H9 (cell line): Measurements from ENCODE around the gene PPP1R3C. TPM values are rescaled to one million over a fixed set of nuclear protein-coding genes. Genes with fewer than 3 reads are reported as not detected.

Experiments used
- DNase-seq: peaks from one replicate; pipeline ENCODE4 v3.0.0-alpha.2; 2017
- H2AFZ ChIP-seq: one replicate; pipeline ENCODE4 v1.6.1; 2013; ENCODE audit warnings: mild to moderate bottlenecking, low read length, control low read depth, moderate library complexity
- H2AK5ac ChIP-seq: 2 replicates; pipeline ENCODE4 v1.6.1; 2013; ENCODE audit warnings: low read length, control low read depth, mixed read lengths; ENCODE audit not compliant: insufficient read length
- H2BK120ac ChIP-seq: one replicate; pipeline ENCODE4 v1.6.1; 2013; ENCODE audit warnings: low read depth, mild to moderate bottlenecking, low read length, control low read depth, inconsistent platforms; ENCODE audit not compliant: poor library complexity, severe bottlenecking
- H2BK12ac ChIP-seq: 2 replicates; pipeline ENCODE4 v1.6.1; 2013; ENCODE audit warnings: low read length, control low read depth, mixed read lengths, low read depth; ENCODE audit not compliant: insufficient read length
- H2BK15ac ChIP-seq: 2 replicates; pipeline ENCODE4 v1.6.1; 2013; ENCODE audit warnings: low read depth, low read length, control low read depth
- H2BK20ac ChIP-seq: one replicate; pipeline ENCODE4 v1.6.1; 2013; ENCODE audit warnings: low read depth, mild to moderate bottlenecking, low read length, control low read depth, inconsistent platforms; ENCODE audit not compliant: poor library complexity, severe bottlenecking
- H2BK5ac ChIP-seq: 2 replicates; pipeline ENCODE4 v1.6.1; 2013; ENCODE audit warnings: low read length, control low read depth, mixed read lengths; ENCODE audit not compliant: insufficient read length
- H3K14ac ChIP-seq: 2 replicates; pipeline ENCODE4 v1.6.1; 2013; ENCODE audit warnings: low read length, control low read depth; ENCODE audit not compliant: insufficient read depth
- H3K18ac ChIP-seq: 2 replicates; pipeline ENCODE4 v1.6.1; 2013; ENCODE audit warnings: low read depth, mild to moderate bottlenecking, mixed read lengths, low read length, control low read depth; ENCODE audit not compliant: insufficient read length
- H3K23ac ChIP-seq: 2 replicates; pipeline ENCODE4 v1.6.1; 2013; ENCODE audit warnings: low read length, control low read depth, mixed read lengths, low read depth; ENCODE audit not compliant: insufficient read length
- H3K23me2 ChIP-seq: 2 replicates; pipeline ENCODE4 v1.6.1; 2013; ENCODE audit warnings: low read depth, mild to moderate bottlenecking, mixed read lengths, low read length, control low read depth; ENCODE audit not compliant: insufficient read length, poor library complexity, severe bottlenecking
- H3K27ac ChIP-seq: 2 replicates; pipeline ENCODE4 v1.5.1; 2013; ENCODE audit warnings: low read length, control low read depth, mixed read lengths, low read depth; ENCODE audit not compliant: insufficient read length
- H3K27me3 ChIP-seq: 2 replicates; pipeline ENCODE4 v1.6.1; 2013; ENCODE audit warnings: low read length, control low read depth, inconsistent platforms; ENCODE audit not compliant: insufficient read depth
- H3K4ac ChIP-seq: 2 replicates; pipeline ENCODE4 v1.6.1; 2013; ENCODE audit warnings: low read depth, mild to moderate bottlenecking, control low read depth, inconsistent platforms, low read length, moderate library complexity
- H3K4me1 ChIP-seq: 2 replicates; pipeline ENCODE4 v1.6.1; 2013; ENCODE audit warnings: low read length, control low read depth, inconsistent platforms; ENCODE audit not compliant: insufficient read depth
- H3K4me2 ChIP-seq: 2 replicates; pipeline ENCODE4 v1.6.1; 2013; ENCODE audit warnings: low read length, control low read depth, mixed read lengths; ENCODE audit not compliant: insufficient read length, insufficient read depth
- H3K56ac ChIP-seq: 2 replicates; pipeline ENCODE4 v1.6.1; 2013; ENCODE audit warnings: low read depth, mild to moderate bottlenecking, mixed read lengths, low read length, control low read depth; ENCODE audit not compliant: insufficient read length
- H3K79me1 ChIP-seq: 2 replicates; pipeline ENCODE4 v1.6.1; 2013; ENCODE audit warnings: low read depth, mild to moderate bottlenecking, moderate library complexity, low read length, control low read depth, inconsistent platforms; ENCODE audit not compliant: insufficient read depth, poor library complexity, severe bottlenecking
- H3K79me2 ChIP-seq: 2 replicates; pipeline ENCODE4 v1.6.1; 2013; ENCODE audit warnings: low read length, control low read depth, inconsistent platforms; ENCODE audit not compliant: insufficient read depth
- H3K9ac ChIP-seq: 2 replicates; pipeline ENCODE4 v1.6.1; 2013; ENCODE audit warnings: low read length, control low read depth, mixed read lengths; ENCODE audit not compliant: insufficient read length; ENCODE audit errors: extremely low read depth
- H3K9me3 ChIP-seq: one replicate; pipeline ENCODE4 v1.6.1; 2013; ENCODE audit warnings: low read depth, low read length, inconsistent platforms; ENCODE audit not compliant: control insufficient read depth
- H3T11ph ChIP-seq: one replicate; pipeline ENCODE4 v1.6.1; 2013; ENCODE audit warnings: mild to moderate bottlenecking, low read length, control low read depth, inconsistent platforms
- H4K20me1 ChIP-seq: one replicate; pipeline ENCODE4 v1.6.1; 2013; ENCODE audit not compliant: control insufficient read depth, insufficient read length, insufficient read depth
- H4K5ac ChIP-seq: 2 replicates; pipeline ENCODE4 v1.6.1; 2013; ENCODE audit warnings: low read depth, mild to moderate bottlenecking, mixed read lengths, low read length, control low read depth; ENCODE audit not compliant: insufficient read length
- H4K8ac ChIP-seq: replicated peaks from 2 replicates; pipeline ENCODE4 v1.6.1; 2013; ENCODE audit warnings: low read length, control low read depth, mixed read lengths, low read depth; ENCODE audit not compliant: insufficient read length
- H4K91ac ChIP-seq: 2 replicates; pipeline ENCODE4 v1.6.1; 2013; ENCODE audit warnings: low read depth, mild to moderate bottlenecking, moderate library complexity, mixed read lengths, low read length, control low read depth; ENCODE audit not compliant: insufficient read length
- H3K27ac Mint-ChIP-seq, 3 experiments: 2 replicates in 2 of 3; 3 replicates in 1 of 3; pipeline ENCODE4 v1.8.0; 2020 to 2021; ENCODE audit warnings: mixed read lengths in 3 of 3, mild to moderate bottlenecking in 1 of 3, moderate library complexity in 1 of 3
- H3K27me3 Mint-ChIP-seq: 2 replicates; pipeline ENCODE4 v1.8.0; 2021; ENCODE audit warnings: low read depth, mild to moderate bottlenecking, moderate library complexity, mixed read lengths
- H3K36me3 Mint-ChIP-seq, 3 experiments: 2 replicates in 2 of 3; 3 replicates in 1 of 3; pipeline ENCODE4 v1.8.0; 2020 to 2021; ENCODE audit warnings: low read depth in 3 of 3, mixed read lengths in 3 of 3; ENCODE audit not compliant: insufficient read depth in 1 of 3
- H3K4me1 Mint-ChIP-seq, 2 experiments: 2 replicates each; pipeline ENCODE4 v1.8.0; 2020; ENCODE audit warnings: mixed read lengths in 2 of 2
- H3K4me3 Mint-ChIP-seq, 2 experiments: 2 replicates in 1 of 2; 3 replicates in 1 of 2; pipeline ENCODE4 v1.8.0; 2020 to 2021; ENCODE audit warnings: mild to moderate bottlenecking in 2 of 2, mixed read lengths in 2 of 2, moderate library complexity in 1 of 2
- H3K9me3 Mint-ChIP-seq, 2 experiments: 2 replicates in 1 of 2; 3 replicates in 1 of 2; pipeline ENCODE4 v1.8.0; 2020; ENCODE audit warnings: mild to moderate bottlenecking in 2 of 2, mixed read lengths in 2 of 2, moderate library complexity in 1 of 2
- WGBS: extraction: QIAGEN DNeasy Blood & Tissue Kit; methylation state at CpG from one replicate; pipeline ENCODE4 v1.1.7; 2013; ENCODE audit warnings: missing lambda C conversion rate, low lambda C conversion rate, mixed read lengths; ENCODE audit not compliant: insufficient read length; ENCODE audit errors: extremely low coverage; 5-methylcytosine and 5-hydroxymethylcytosine counted together
- total RNA-seq: library from RNA; stranded (reverse); gene quantifications from 2 replicates; pipeline ENCODE4 v1.2.1, GENCODE V29; 2021
- TF ChIP-seq, protein P1 (sequence below): fragments of 200-600 bp; sonication (generic); conservative IDR thresholded peaks from 3 replicates; pipeline ENCODE4 v1.8.0; 2021; ENCODE audit warnings: antibody characterized with exemption, mild to moderate bottlenecking

PPP1R3C gene
- total RNA-seq, 1 experiment from 2014 or later = 1.2 TPM

DNA sequence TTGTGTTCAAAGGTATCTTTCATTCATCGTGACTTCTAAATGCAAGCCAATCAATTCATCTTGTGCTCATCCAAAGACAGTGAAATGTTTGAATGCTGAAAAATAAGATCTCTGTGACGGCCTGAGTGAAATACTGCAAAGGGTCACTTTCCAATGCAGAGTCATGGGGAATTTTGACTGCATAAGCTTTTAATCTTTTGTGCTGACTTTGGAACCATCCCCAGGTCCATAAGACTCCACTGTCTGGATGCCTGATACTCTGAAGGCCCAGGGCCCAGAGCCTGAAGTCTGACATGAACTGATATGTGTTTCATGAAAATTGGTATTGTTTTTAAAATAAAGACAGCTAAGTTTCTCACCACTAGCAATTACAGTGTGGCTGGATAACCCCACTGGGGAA, 39.0 kb downstream of the PPP1R3C start:
- Histone ChIP-seq H2BK5ac (no peak overlapping the region), H3K9ac (no peak overlapping the region), H3K23me2 (no peaks in the 10 kb centered on the region), H3T11ph (no peak overlapping the region), H3K14ac (no peak overlapping the region), H3K18ac (no peak overlapping the region), H3K79me2 (no peaks in the 10 kb centered on the region), H4K5ac (no peak overlapping the region), H2BK15ac (no peak overlapping the region), H3K56ac (no peak overlapping the region), H3K4me2 (no peak overlapping the region), H3K27ac (no peak overlapping the region), H2BK20ac (no peak overlapping the region), H2AFZ (no peak overlapping the region), H3K4ac (no peak overlapping the region), H3K9me3 (no peaks in the 10 kb centered on the region), H4K20me1 (no peaks in the 10 kb centered on the region), H3K79me1 (no peaks in the 10 kb centered on the region), H3K23ac (no peak overlapping the region), H2BK120ac (no peak overlapping the region), H2BK12ac (no peak overlapping the region), H2AK5ac (no peak overlapping the region), H3K4me1 (no peaks in the 10 kb centered on the region), H3K27me3 (no peaks in the 10 kb centered on the region), H4K8ac (no peak overlapping the region), H4K91ac (no peak overlapping the region)
- TF ChIP-seq, protein P1, sequence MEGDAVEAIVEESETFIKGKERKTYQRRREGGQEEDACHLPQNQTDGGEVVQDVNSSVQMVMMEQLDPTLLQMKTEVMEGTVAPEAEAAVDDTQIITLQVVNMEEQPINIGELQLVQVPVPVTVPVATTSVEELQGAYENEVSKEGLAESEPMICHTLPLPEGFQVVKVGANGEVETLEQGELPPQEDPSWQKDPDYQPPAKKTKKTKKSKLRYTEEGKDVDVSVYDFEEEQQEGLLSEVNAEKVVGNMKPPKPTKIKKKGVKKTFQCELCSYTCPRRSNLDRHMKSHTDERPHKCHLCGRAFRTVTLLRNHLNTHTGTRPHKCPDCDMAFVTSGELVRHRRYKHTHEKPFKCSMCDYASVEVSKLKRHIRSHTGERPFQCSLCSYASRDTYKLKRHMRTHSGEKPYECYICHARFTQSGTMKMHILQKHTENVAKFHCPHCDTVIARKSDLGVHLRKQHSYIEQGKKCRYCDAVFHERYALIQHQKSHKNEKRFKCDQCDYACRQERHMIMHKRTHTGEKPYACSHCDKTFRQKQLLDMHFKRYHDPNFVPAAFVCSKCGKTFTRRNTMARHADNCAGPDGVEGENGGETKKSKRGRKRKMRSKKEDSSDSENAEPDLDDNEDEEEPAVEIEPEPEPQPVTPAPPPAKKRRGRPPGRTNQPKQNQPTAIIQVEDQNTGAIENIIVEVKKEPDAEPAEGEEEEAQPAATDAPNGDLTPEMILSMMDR = no peak
- no peaks in the 10 kb centered on the region for H3K9me3 Mint-ChIP-seq
- no peaks in the 10 kb centered on the region for H3K36me3 Mint-ChIP-seq
- no CpG with 5 or more reads among the region's 2 CpGs for WGBS
- no peak overlapping the region for H3K27ac Mint-ChIP-seq
- H3K27me3 Mint-ChIP-seq = peaks cover 10% of the 10 kb centered on the region
- no peak overlapping the region for H3K4me3 Mint-ChIP-seq
- DNase-seq = no peak
- H3K4me1 Mint-ChIP-seq = no peaks in the 10 kb centered on the region
